ENCODE measurements around the gene TOE1.

The TOE1 gene

DNA sequence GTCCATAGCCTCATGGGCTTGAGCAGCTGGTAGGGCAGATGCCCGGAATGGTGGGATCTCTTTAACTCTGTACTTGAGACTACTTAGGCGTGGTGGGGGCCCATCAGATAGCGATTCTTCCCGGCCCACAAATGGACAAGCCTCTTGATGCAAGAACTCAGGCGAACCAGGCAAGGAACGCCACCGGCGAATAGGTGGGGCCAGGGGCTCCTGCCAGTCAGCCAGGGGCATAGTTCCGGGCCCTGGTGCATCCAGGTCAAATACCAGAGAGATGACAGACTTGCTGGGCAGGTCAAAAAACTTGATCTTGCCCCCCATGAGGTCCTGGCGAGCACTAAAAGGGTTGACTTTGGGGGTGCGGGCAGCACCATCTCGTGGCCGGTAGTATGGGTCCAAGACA, 5.0 kb downstream of the TOE1 start:
- no peak for TF ChIP-seq NFIC (IDR thresholded peaks at IDR 0.05)
- no peak for TF ChIP-seq FOXM1 (IDR thresholded peaks at IDR 0.05; ENCODE audit: borderline replicate concordance, low read depth)
- TF ChIP-seq CEBPB (IDR thresholded peaks at IDR 0.05): no peak
- no peak for TF ChIP-seq TEAD4 (IDR thresholded peaks at IDR 0.05)
- TF ChIP-seq RAD21 (IDR thresholded peaks at IDR 0.05; ENCODE audit: low read depth): no peak
- TF ChIP-seq, protein P1, sequence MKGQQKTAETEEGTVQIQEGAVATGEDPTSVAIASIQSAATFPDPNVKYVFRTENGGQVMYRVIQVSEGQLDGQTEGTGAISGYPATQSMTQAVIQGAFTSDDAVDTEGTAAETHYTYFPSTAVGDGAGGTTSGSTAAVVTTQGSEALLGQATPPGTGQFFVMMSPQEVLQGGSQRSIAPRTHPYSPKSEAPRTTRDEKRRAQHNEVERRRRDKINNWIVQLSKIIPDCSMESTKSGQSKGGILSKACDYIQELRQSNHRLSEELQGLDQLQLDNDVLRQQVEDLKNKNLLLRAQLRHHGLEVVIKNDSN (IDR thresholded peaks at IDR 0.05): no peak
- TF ChIP-seq TCF12 (IDR thresholded peaks at IDR 0.05; ENCODE audit: low read depth): no peak
- no peak for TF ChIP-seq CREB1 (IDR thresholded peaks at IDR 0.05; ENCODE audit: low read depth)
- no peak for TF ChIP-seq TAF1 (IDR thresholded peaks at IDR 0.05; ENCODE audit: low read depth)
- TF ChIP-seq, protein P2, sequence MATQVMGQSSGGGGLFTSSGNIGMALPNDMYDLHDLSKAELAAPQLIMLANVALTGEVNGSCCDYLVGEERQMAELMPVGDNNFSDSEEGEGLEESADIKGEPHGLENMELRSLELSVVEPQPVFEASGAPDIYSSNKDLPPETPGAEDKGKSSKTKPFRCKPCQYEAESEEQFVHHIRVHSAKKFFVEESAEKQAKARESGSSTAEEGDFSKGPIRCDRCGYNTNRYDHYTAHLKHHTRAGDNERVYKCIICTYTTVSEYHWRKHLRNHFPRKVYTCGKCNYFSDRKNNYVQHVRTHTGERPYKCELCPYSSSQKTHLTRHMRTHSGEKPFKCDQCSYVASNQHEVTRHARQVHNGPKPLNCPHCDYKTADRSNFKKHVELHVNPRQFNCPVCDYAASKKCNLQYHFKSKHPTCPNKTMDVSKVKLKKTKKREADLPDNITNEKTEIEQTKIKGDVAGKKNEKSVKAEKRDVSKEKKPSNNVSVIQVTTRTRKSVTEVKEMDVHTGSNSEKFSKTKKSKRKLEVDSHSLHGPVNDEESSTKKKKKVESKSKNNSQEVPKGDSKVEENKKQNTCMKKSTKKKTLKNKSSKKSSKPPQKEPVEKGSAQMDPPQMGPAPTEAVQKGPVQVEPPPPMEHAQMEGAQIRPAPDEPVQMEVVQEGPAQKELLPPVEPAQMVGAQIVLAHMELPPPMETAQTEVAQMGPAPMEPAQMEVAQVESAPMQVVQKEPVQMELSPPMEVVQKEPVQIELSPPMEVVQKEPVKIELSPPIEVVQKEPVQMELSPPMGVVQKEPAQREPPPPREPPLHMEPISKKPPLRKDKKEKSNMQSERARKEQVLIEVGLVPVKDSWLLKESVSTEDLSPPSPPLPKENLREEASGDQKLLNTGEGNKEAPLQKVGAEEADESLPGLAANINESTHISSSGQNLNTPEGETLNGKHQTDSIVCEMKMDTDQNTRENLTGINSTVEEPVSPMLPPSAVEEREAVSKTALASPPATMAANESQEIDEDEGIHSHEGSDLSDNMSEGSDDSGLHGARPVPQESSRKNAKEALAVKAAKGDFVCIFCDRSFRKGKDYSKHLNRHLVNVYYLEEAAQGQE (IDR thresholded peaks at IDR 0.05; ENCODE audit: low read depth): no peak
- no peak for TF ChIP-seq EGR1 (IDR thresholded peaks at IDR 0.05)
- no peak for TF ChIP-seq ZBTB7A (IDR thresholded peaks at IDR 0.05; ENCODE audit: low read depth)
- TF ChIP-seq, protein P3, sequence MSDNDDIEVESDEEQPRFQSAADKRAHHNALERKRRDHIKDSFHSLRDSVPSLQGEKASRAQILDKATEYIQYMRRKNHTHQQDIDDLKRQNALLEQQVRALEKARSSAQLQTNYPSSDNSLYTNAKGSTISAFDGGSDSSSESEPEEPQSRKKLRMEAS (IDR thresholded peaks at IDR 0.05): no peak
- no peak for TF ChIP-seq YY1 (IDR thresholded peaks at IDR 0.05; ENCODE audit: low read depth)
- no peak for TF ChIP-seq EP300 (IDR thresholded peaks at IDR 0.05; ENCODE audit: borderline replicate concordance)

DNA sequence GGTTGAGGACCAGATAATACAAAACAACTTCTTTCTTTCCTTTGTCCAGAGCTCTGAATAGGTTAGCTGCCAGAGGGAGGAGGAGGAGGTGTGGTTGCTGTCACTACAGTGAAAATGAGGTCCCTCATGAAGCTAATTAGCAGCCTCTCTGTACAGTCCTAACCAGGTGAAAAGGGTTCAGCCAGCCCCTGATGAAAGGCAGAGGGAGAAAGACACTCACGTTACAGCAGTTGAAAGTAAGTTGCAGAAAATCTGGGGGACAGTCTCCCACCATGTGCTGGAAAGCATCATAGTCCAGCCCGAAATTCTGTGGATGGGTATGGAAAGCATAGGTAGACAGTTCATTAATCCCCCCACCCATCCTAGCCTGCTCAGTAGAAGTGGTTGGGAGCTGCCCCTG, 6.5 kb downstream of the TOE1 start:
- TF ChIP-seq EGR1 (IDR thresholded peaks at IDR 0.05): no peak
- TF ChIP-seq CREB1 (IDR thresholded peaks at IDR 0.05; ENCODE audit: low read depth): no peak
- TF ChIP-seq RAD21 (IDR thresholded peaks at IDR 0.05; ENCODE audit: low read depth): no peak
- TF ChIP-seq EP300 (IDR thresholded peaks at IDR 0.05; ENCODE audit: borderline replicate concordance): no peak
- TF ChIP-seq, protein P2 (IDR thresholded peaks at IDR 0.05; ENCODE audit: low read depth): no peak
- no peak for TF ChIP-seq CEBPB (IDR thresholded peaks at IDR 0.05)
- no peak for TF ChIP-seq ZBTB7A (IDR thresholded peaks at IDR 0.05; ENCODE audit: low read depth)
- TF ChIP-seq TEAD4 (IDR thresholded peaks at IDR 0.05): no peak
- no peak for TF ChIP-seq TCF12 (IDR thresholded peaks at IDR 0.05; ENCODE audit: low read depth)
- TF ChIP-seq, protein P1 (IDR thresholded peaks at IDR 0.05): no peak
- TF ChIP-seq TAF1 (IDR thresholded peaks at IDR 0.05; ENCODE audit: low read depth): no peak
- no peak for TF ChIP-seq FOXM1 (IDR thresholded peaks at IDR 0.05; ENCODE audit: borderline replicate concordance, low read depth)
- no peak for TF ChIP-seq NFIC (IDR thresholded peaks at IDR 0.05)
- TF ChIP-seq, protein P3 (IDR thresholded peaks at IDR 0.05): no peak
- no peak for TF ChIP-seq YY1 (IDR thresholded peaks at IDR 0.05; ENCODE audit: low read depth)

DNA sequence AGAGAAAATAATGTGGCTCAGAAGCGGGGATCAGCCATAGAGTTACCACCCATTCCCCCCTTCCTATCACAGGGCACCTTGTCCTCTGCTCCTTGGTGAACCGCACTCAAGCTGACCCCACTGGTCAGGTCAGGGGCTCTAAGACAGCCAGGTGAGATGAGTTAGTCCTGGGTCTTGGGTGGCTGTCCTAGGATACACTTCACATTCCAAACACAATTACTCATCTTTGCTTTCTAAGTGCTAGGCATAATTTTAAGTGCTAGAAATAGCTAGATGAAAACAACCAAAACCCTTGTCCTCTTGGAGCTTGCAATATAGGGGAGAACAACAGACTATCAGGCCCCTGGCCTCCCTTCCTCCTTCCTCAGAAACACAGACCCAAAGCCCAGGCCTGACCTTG, 8.1 kb downstream of the TOE1 start:
- TF ChIP-seq, protein P2 (IDR thresholded peaks at IDR 0.05; ENCODE audit: low read depth): no peak
- TF ChIP-seq CREB1 (IDR thresholded peaks at IDR 0.05; ENCODE audit: low read depth) (no peak), CEBPB (IDR thresholded peaks at IDR 0.05) (no peak), RAD21 (IDR thresholded peaks at IDR 0.05; ENCODE audit: low read depth) (no peak), TCF12 (IDR thresholded peaks at IDR 0.05; ENCODE audit: low read depth) (no peak), EGR1 (IDR thresholded peaks at IDR 0.05) (no peak), TAF1 (IDR thresholded peaks at IDR 0.05; ENCODE audit: low read depth) (no peak), FOXM1 (IDR thresholded peaks at IDR 0.05; ENCODE audit: borderline replicate concordance, low read depth) (no peak)
- TF ChIP-seq, protein P3 (IDR thresholded peaks at IDR 0.05): no peak

DNA sequence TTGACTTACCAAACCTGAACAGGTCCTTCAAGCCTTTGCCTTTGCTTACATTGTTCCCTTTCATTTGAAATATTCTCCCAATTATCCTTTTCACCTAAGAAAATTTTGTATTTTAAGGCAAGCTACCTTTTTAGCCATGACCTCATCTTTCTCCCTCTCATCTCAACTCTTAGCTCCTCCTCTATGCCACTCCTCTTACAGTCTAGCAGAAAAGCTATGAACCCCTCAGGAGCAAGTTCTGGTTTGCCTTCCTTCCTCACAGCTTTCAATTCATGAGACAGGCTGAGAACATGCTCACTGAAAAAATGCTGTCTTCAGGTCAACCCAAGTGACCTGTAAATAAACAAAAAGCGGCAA, 8.6 kb downstream of the TOE1 start:
- TF ChIP-seq CEBPB (IDR thresholded peaks at IDR 0.05) (no peak), EGR1 (IDR thresholded peaks at IDR 0.05) (no peak), EP300 (IDR thresholded peaks at IDR 0.05; ENCODE audit: borderline replicate concordance) (no peak), RAD21 (IDR thresholded peaks at IDR 0.05; ENCODE audit: low read depth) (no peak), CREB1 (IDR thresholded peaks at IDR 0.05; ENCODE audit: low read depth) (no peak), TCF12 (IDR thresholded peaks at IDR 0.05; ENCODE audit: low read depth) (no peak), FOXM1 (IDR thresholded peaks at IDR 0.05; ENCODE audit: borderline replicate concordance, low read depth) (no peak), TEAD4 (IDR thresholded peaks at IDR 0.05) (no peak), TAF1 (IDR thresholded peaks at IDR 0.05; ENCODE audit: low read depth) (no peak), YY1 (IDR thresholded peaks at IDR 0.05; ENCODE audit: low read depth) (no peak), ZBTB7A (IDR thresholded peaks at IDR 0.05; ENCODE audit: low read depth) (no peak), NFIC (IDR thresholded peaks at IDR 0.05) (no peak)
- TF ChIP-seq, protein P2 (IDR thresholded peaks at IDR 0.05; ENCODE audit: low read depth): no peak
- TF ChIP-seq, protein P1 (IDR thresholded peaks at IDR 0.05): no peak
- TF ChIP-seq, protein P3 (IDR thresholded peaks at IDR 0.05): no peak

Data from Ishikawa (cell line).